ENCODE results near the gene DRC3. TPM values are rescaled to one million over a fixed set of nuclear protein-coding genes. Genes with fewer than 3 reads are reported as not detected.

DRC3 gene
- total and polyA plus RNA-seq, 4 donors: 0.61 to 1.5 (median 1.1) TPM

DNA sequence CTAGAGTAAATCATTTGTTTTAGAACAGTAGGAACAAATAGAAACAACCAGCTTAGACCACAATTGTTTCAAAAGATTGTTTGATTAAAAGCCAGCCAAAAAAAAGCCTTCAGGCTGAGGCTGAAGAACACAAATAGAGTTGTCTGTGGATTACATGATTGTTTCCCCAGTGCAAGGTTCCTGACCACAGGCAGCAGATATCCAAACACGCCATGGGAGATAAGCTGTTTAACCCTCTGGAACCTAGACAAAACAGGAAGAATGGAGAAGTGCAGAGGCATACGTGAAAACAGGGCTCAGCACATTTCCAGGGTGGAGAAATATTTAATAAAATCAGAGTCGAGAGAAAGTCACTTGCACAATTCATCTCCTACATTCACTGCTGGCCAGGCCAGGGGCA, 45.3 kb downstream of the DRC3 start:
- no peak for DNase-seq (ENCODE audit: low spot score)
- TF ChIP-seq, protein P1, sequence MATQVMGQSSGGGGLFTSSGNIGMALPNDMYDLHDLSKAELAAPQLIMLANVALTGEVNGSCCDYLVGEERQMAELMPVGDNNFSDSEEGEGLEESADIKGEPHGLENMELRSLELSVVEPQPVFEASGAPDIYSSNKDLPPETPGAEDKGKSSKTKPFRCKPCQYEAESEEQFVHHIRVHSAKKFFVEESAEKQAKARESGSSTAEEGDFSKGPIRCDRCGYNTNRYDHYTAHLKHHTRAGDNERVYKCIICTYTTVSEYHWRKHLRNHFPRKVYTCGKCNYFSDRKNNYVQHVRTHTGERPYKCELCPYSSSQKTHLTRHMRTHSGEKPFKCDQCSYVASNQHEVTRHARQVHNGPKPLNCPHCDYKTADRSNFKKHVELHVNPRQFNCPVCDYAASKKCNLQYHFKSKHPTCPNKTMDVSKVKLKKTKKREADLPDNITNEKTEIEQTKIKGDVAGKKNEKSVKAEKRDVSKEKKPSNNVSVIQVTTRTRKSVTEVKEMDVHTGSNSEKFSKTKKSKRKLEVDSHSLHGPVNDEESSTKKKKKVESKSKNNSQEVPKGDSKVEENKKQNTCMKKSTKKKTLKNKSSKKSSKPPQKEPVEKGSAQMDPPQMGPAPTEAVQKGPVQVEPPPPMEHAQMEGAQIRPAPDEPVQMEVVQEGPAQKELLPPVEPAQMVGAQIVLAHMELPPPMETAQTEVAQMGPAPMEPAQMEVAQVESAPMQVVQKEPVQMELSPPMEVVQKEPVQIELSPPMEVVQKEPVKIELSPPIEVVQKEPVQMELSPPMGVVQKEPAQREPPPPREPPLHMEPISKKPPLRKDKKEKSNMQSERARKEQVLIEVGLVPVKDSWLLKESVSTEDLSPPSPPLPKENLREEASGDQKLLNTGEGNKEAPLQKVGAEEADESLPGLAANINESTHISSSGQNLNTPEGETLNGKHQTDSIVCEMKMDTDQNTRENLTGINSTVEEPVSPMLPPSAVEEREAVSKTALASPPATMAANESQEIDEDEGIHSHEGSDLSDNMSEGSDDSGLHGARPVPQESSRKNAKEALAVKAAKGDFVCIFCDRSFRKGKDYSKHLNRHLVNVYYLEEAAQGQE (IDR thresholded peaks at IDR 0.05): peak; percentile 50
- TF ChIP-seq RXRA (IDR thresholded peaks at IDR 0.05) (peak; percentile 41 to 77), JUND (IDR thresholded peaks at IDR 0.05) (no peak), NR2F2 (IDR thresholded peaks at IDR 0.05) (no peak), YY1 (IDR thresholded peaks at IDR 0.05) (peak; percentile 72), EGR1 (IDR thresholded peaks at IDR 0.05; ENCODE audit: low read depth in 2 of 2) (peak in 1 of 2 donors; percentile 39), TAF1 (conservative IDR thresholded peaks at IDR 0.05) (no peak), FOXA1 (IDR thresholded peaks at IDR 0.05) (peak; percentile 38), FOXA2 (IDR thresholded peaks at IDR 0.05) (no peak), GABPA (IDR thresholded peaks at IDR 0.05 in 1 of 2, conservative IDR thresholded peaks at IDR 0.05 in 1 of 2) (peak in 1 of 2 donors; percentile 38), RAD21 (IDR thresholded peaks at IDR 0.05) (peak; percentile 26 to 40), SP1 (IDR thresholded peaks at IDR 0.05) (peak; percentile 75), HNF4A (conservative IDR thresholded peaks at IDR 0.05) (peak; percentile 66 to 76), HNF4G (IDR thresholded peaks at IDR 0.05) (no peak)
- TF ChIP-seq, protein P2, sequence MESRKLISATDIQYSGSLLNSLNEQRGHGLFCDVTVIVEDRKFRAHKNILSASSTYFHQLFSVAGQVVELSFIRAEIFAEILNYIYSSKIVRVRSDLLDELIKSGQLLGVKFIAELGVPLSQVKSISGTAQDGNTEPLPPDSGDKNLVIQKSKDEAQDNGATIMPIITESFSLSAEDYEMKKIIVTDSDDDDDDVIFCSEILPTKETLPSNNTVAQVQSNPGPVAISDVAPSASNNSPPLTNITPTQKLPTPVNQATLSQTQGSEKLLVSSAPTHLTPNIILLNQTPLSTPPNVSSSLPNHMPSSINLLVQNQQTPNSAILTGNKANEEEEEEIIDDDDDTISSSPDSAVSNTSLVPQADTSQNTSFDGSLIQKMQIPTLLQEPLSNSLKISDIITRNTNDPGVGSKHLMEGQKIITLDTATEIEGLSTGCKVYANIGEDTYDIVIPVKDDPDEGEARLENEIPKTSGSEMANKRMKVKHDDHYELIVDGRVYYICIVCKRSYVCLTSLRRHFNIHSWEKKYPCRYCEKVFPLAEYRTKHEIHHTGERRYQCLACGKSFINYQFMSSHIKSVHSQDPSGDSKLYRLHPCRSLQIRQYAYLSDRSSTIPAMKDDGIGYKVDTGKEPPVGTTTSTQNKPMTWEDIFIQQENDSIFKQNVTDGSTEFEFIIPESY (IDR thresholded peaks at IDR 0.05): peak; percentile 56
- TF ChIP-seq, protein P3, sequence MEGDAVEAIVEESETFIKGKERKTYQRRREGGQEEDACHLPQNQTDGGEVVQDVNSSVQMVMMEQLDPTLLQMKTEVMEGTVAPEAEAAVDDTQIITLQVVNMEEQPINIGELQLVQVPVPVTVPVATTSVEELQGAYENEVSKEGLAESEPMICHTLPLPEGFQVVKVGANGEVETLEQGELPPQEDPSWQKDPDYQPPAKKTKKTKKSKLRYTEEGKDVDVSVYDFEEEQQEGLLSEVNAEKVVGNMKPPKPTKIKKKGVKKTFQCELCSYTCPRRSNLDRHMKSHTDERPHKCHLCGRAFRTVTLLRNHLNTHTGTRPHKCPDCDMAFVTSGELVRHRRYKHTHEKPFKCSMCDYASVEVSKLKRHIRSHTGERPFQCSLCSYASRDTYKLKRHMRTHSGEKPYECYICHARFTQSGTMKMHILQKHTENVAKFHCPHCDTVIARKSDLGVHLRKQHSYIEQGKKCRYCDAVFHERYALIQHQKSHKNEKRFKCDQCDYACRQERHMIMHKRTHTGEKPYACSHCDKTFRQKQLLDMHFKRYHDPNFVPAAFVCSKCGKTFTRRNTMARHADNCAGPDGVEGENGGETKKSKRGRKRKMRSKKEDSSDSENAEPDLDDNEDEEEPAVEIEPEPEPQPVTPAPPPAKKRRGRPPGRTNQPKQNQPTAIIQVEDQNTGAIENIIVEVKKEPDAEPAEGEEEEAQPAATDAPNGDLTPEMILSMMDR (IDR thresholded peaks at IDR 0.05; ENCODE audit: low read depth, low read length, missing input control): no peak
- TF ChIP-seq, protein P4, sequence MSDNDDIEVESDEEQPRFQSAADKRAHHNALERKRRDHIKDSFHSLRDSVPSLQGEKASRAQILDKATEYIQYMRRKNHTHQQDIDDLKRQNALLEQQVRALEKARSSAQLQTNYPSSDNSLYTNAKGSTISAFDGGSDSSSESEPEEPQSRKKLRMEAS (IDR thresholded peaks at IDR 0.05): peak; percentile 73
- TF ChIP-seq, protein P5, sequence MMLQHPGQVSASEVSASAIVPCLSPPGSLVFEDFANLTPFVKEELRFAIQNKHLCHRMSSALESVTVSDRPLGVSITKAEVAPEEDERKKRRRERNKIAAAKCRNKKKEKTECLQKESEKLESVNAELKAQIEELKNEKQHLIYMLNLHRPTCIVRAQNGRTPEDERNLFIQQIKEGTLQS (IDR thresholded peaks at IDR 0.05): no peak
- Histone ChIP-seq H3K36me3 (ENCODE audit: control insufficient read depth in 4 of 4, insufficient read depth in 3 of 4, low read depth in 1 of 4, low read length in 3 of 4) (peaks cover 2 to 16% (median 7%) of the 10 kb centered on the region in 4 donors), H3K27me3 (ENCODE audit: control insufficient read depth in 4 of 4, insufficient read depth in 4 of 4, low read length in 3 of 4) (no peaks in the 10 kb centered on the region), H3K9me3 (ENCODE audit: control insufficient read depth in 4 of 4, low read length in 3 of 4) (no peaks in the 10 kb centered on the region), H3K27ac (ENCODE audit: low read depth in 1 of 2, low read length in 2 of 2) (peak overlapping the region; percentile 21 to 48), H3K4me1 (ENCODE audit: control insufficient read depth in 4 of 4, insufficient read depth in 4 of 4, low read length in 3 of 4) (peaks cover 13 to 21% (median 17%) of the 10 kb centered on the region in 4 donors), H3K4me3 (ENCODE audit: low read depth in 1 of 3, low read length in 3 of 3) (no peak overlapping the region), H3K9ac (ENCODE audit: low read depth in 1 of 2, low read length in 2 of 2) (no peak overlapping the region)
- 23% methylated on average over 3 of the region's 3 CpGs for WGBS
